GM19035 (cell line): ENCODE results near the gene EML4.
"Not testable (repeated sequence)": the region's sequence is repeated elsewhere in the genome, so short reads cannot be mapped to it uniquely, and the experiment has no call there.

Experiments
- ATAC-seq: cut with Tn5 transposase; IDR thresholded peaks from one replicate; pipeline ENCODE4 v1.9.1; 2021; ENCODE audit not compliant: unreplicated experiment

Gene EML4

GRCh38 chr2:42169100-42169873, at the start of gene EML4:
Gene EML4 (plus strand): TSS chr2:42169353. CDS start chr2:42169612, 259 bp downstream.
- peak; percentile 84 for ATAC-seq

- no peak for ATAC-seq
These were observed 45.7 kb upstream of the EML4 start for GRCh38 chr2:42123426-42123825.

- peak; percentile 44 for ATAC-seq
These were observed 45.0 kb upstream of the EML4 start for GRCh38 chr2:42124011-42124785.

GRCh38 chr2:42125841-42126594, 43.1 kb upstream of the EML4 start:
- no peak for ATAC-seq

GRCh38 chr2:42126873-42127272, 42.3 kb upstream of the EML4 start:
- peak; percentile 15 for ATAC-seq

GRCh38 chr2:42127425-42128424, 41.4 kb upstream of the EML4 start:
- peak; percentile 82 for ATAC-seq

- no peak for ATAC-seq
These were observed 40.2 kb upstream of the EML4 start for GRCh38 chr2:42128721-42129486.

- no peak for ATAC-seq
These were observed 39.7 kb upstream of the EML4 start for GRCh38 chr2:42129487-42129852.

GRCh38 chr2:42129947-42130346, 39.2 kb upstream of the EML4 start:
- ATAC-seq = no peak

- not testable (repeated sequence) for ATAC-seq
These were observed 38.3 kb upstream of the EML4 start for GRCh38 chr2:42130858-42131257.

- ATAC-seq = no peak
These were observed 36.8 kb upstream of the EML4 start for GRCh38 chr2:42132191-42132965.

GRCh38 chr2:42132966-42133641, 36.0 kb upstream of the EML4 start:
- peak; percentile 75 for ATAC-seq

GRCh38 chr2:42133771-42134195, 35.4 kb upstream of the EML4 start:
- no peak for ATAC-seq

GRCh38 chr2:42134401-42134932, 34.7 kb upstream of the EML4 start:
- ATAC-seq = not testable (repeated sequence)

- ATAC-seq = no peak
These were observed 33.5 kb upstream of the EML4 start for GRCh38 chr2:42135381-42136312.

- ATAC-seq = no peak
These were observed 32.4 kb upstream of the EML4 start for GRCh38 chr2:42136782-42137124.
